ENCODE measurements around the gene PTPN22.

The PTPN22 gene

GRCh38 chr1:113874012-113874879 is 2.7 kb upstream of the PTPN22 start:
- H3K4me3 ChIP-seq (ENCODE audit: insufficient read depth, low read length, poor library complexity, severe bottlenecking) = no peak overlapping the region
- H3K27me3 ChIP-seq (ENCODE audit: low read length) = no peaks in the 10 kb centered on the region
- H3K79me2 ChIP-seq (ENCODE audit: insufficient read depth, low read length) = peaks cover 22% of the 10 kb centered on the region
- no peaks in the 10 kb centered on the region for H3K9me2 ChIP-seq (replicated peaks; ENCODE audit: insufficient read depth, low read length)
- peak overlapping the region; percentile 86 for H3K4me2 ChIP-seq (ENCODE audit: low read depth, low read length, poor library complexity, severe bottlenecking)
- H3K36me3 ChIP-seq (ENCODE audit: low read length) = no peaks in the 10 kb centered on the region
- H3F3A ChIP-seq (ENCODE audit: insufficient read depth) = peaks cover 43% of the 10 kb centered on the region
- peak overlapping the region; percentile 69 for H2AFZ ChIP-seq (ENCODE audit: low read depth, low read length, severe bottlenecking)
- TF ChIP-seq, protein P1, sequence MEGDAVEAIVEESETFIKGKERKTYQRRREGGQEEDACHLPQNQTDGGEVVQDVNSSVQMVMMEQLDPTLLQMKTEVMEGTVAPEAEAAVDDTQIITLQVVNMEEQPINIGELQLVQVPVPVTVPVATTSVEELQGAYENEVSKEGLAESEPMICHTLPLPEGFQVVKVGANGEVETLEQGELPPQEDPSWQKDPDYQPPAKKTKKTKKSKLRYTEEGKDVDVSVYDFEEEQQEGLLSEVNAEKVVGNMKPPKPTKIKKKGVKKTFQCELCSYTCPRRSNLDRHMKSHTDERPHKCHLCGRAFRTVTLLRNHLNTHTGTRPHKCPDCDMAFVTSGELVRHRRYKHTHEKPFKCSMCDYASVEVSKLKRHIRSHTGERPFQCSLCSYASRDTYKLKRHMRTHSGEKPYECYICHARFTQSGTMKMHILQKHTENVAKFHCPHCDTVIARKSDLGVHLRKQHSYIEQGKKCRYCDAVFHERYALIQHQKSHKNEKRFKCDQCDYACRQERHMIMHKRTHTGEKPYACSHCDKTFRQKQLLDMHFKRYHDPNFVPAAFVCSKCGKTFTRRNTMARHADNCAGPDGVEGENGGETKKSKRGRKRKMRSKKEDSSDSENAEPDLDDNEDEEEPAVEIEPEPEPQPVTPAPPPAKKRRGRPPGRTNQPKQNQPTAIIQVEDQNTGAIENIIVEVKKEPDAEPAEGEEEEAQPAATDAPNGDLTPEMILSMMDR (IDR thresholded peaks at IDR 0.05; ENCODE audit: insufficient read depth, low read length, poor library complexity, severe bottlenecking) = peak; percentile 58
- no peak for TF ChIP-seq EZH2phosphoT487 (conservative IDR thresholded peaks at IDR 0.05; ENCODE audit: low read length)
- H3K9ac ChIP-seq (ENCODE audit: low read length) = peak overlapping the region; percentile 30
- no peaks in the 10 kb centered on the region for H3K9me3 ChIP-seq (ENCODE audit: insufficient read depth, low read length)
- peak overlapping the region; percentile 87 for H3K27ac ChIP-seq (ENCODE audit: low read depth, low read length)
- no peaks in the 10 kb centered on the region for H4K20me1 ChIP-seq (ENCODE audit: low read depth, low read length)

DNA sequence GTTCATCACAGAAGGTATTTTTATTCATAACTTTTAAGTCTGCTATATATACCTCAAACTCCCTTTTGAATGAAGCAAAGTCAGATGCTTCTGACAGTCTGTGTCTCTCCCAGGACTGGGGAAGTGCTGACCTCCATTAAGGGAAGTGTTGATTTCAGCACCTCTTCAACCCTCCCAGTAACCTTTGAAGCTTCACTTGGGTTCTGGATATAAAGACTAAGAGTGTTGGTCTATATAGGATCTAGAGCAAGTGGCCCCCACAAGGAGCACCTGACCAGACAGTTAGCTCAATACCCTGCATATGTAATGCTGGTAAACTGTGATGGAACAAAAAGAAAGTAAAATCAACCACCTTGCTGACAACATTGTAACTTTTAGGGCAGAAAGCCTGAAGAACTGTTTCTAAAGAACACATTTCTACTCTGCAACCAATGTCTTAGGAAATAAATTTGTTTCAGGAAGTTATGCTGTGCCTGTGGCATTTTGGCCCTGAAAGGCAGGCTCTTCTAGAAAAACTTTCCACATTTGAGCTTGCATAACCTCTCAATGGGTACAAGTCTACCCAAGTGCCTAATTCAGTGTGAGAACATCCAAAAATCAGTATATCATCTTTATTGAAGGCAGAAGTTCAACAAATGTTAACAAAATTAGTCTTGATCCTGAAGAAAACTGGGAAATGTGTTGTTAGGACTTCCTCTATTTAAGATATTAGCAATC is 865 bp upstream of the PTPN22 start:
- Histone ChIP-seq H3K79me2 (ENCODE audit: insufficient read depth, low read length) (peaks cover 41% of the 10 kb centered on the region), H4K20me1 (ENCODE audit: low read depth, low read length) (no peaks in the 10 kb centered on the region), H3K4me3 (ENCODE audit: insufficient read depth, low read length, poor library complexity, severe bottlenecking) (peak overlapping the region; percentile 8), H3K36me3 (ENCODE audit: low read length) (no peaks in the 10 kb centered on the region), H3K9me3 (ENCODE audit: insufficient read depth, low read length) (no peaks in the 10 kb centered on the region), H3K27me3 (ENCODE audit: low read length) (no peaks in the 10 kb centered on the region), H3F3A (ENCODE audit: insufficient read depth) (peaks cover 52% of the 10 kb centered on the region), H2AFZ (ENCODE audit: low read depth, low read length, severe bottlenecking) (peak overlapping the region; percentile 69), H3K4me2 (ENCODE audit: low read depth, low read length, poor library complexity, severe bottlenecking) (peak overlapping the region; percentile 86), H3K9ac (ENCODE audit: low read length) (peak overlapping the region; percentile 65), H3K27ac (ENCODE audit: low read depth, low read length) (peak overlapping the region; percentile 87), H3K9me2 (replicated peaks; ENCODE audit: insufficient read depth, low read length) (no peaks in the 10 kb centered on the region)
- TF ChIP-seq EZH2phosphoT487 (conservative IDR thresholded peaks at IDR 0.05; ENCODE audit: low read length) = no peak
- TF ChIP-seq, protein P1 (IDR thresholded peaks at IDR 0.05; ENCODE audit: insufficient read depth, low read length, poor library complexity, severe bottlenecking) = no peak

DNA sequence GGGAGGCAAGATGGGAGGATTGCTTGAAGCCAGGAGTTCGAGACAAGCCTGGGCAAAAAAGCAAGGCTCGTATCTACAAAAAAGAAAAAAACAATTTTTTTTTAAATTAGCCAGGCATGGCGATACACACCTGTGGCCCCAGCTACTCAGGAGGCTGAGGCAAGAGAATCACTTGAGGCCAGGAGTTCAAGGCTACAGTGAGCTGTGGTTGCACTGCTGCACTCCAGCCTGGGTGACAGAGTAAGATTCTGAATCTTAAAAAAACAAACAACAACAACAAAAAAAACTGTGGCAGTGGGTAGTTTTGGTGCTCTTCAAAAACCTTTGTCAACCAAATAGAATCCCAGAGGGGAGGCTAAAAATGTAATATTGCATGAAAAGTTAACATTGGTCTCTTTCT is 734 bp downstream of the PTPN22 start:
- H3F3A ChIP-seq (ENCODE audit: insufficient read depth) = peaks cover 55% of the 10 kb centered on the region
- TF ChIP-seq, protein P1 (IDR thresholded peaks at IDR 0.05; ENCODE audit: insufficient read depth, low read length, poor library complexity, severe bottlenecking) = no peak
- no peak for TF ChIP-seq EZH2phosphoT487 (conservative IDR thresholded peaks at IDR 0.05; ENCODE audit: low read length)
- H3K9me2 ChIP-seq (replicated peaks; ENCODE audit: insufficient read depth, low read length) = no peaks in the 10 kb centered on the region
- H3K27me3 ChIP-seq (ENCODE audit: low read length) = no peaks in the 10 kb centered on the region
- H3K4me2 ChIP-seq (ENCODE audit: low read depth, low read length, poor library complexity, severe bottlenecking) = peak overlapping the region; percentile 86
- peak overlapping the region; percentile 65 for H3K9ac ChIP-seq (ENCODE audit: low read length)
- H3K9me3 ChIP-seq (ENCODE audit: insufficient read depth, low read length) = no peaks in the 10 kb centered on the region
- H3K4me3 ChIP-seq (ENCODE audit: insufficient read depth, low read length, poor library complexity, severe bottlenecking) = peak overlapping the region; percentile 60
- H3K27ac ChIP-seq (ENCODE audit: low read depth, low read length) = peak overlapping the region; percentile 87
- no peaks in the 10 kb centered on the region for H3K36me3 ChIP-seq (ENCODE audit: low read length)
- H2AFZ ChIP-seq (ENCODE audit: low read depth, low read length, severe bottlenecking) = no peak overlapping the region
- no peaks in the 10 kb centered on the region for H4K20me1 ChIP-seq (ENCODE audit: low read depth, low read length)
- peaks cover 51% of the 10 kb centered on the region for H3K79me2 ChIP-seq (ENCODE audit: insufficient read depth, low read length)

All from SU-DHL-6 (cell line).